Uterus (tissue), 4 donors: ENCODE measurements around the gene MTHFD2. TPM values are rescaled to one million over a fixed set of nuclear protein-coding genes. Genes with fewer than 3 reads are reported as not detected.

Source experiments
- DNase-seq, 2 donors: peaks; one replicate each; pipeline ENCODE4 v3.0.0-alpha.2; 2019 to 2020
- H3K27ac ChIP-seq, 2 donors: fragments of 200-600 bp; sonication (generic); 1 replicate in 1 of 2; 2 replicates in 1 of 2; pipeline ENCODE4 v1.5.1; 2016 to 2018
- H3K27me3 ChIP-seq, 2 donors: fragments of 200-600 bp; sonication (generic); one replicate each; pipeline ENCODE4 v1.5.1; 2018 to 2019; ENCODE audit warnings: control low read depth in 1 of 2
- H3K36me3 ChIP-seq, 2 donors: fragments of 200-600 bp; sonication (generic); one replicate each; pipeline ENCODE4 v1.5.1; 2019; ENCODE audit warnings: control low read depth in 1 of 2
- H3K4me1 ChIP-seq, 2 donors: fragments of 200-600 bp; sonication (generic); one replicate each; pipeline ENCODE4 v1.5.1; 2018 to 2019; ENCODE audit warnings: control low read depth in 1 of 2
- H3K4me3 ChIP-seq, 2 donors: fragments of 200-600 bp; sonication (generic); 1 replicate in 1 of 2; 2 replicates in 1 of 2; pipeline ENCODE4 v1.5.1; 2018 to 2019; ENCODE audit warnings: mild to moderate bottlenecking in 1 of 2
- H3K9me3 ChIP-seq, 2 donors: fragments of 200-600 bp; sonication (generic); one replicate each; pipeline ENCODE4 v1.5.1; 2019; ENCODE audit warnings: control low read depth in 1 of 2
- CTCF ChIP-seq, 4 experiments: fragments of 200-600 bp in 2 of 4; fragments of 450-650 bp in 2 of 4; sonication (generic) in 2 of 4; IDR thresholded peaks; one replicate each; pipeline ENCODE4 v1.5.1; 2016 to 2019; ENCODE audit warnings: antibody characterized with exemption in 4 of 4, mild to moderate bottlenecking in 2 of 4, moderate library complexity in 1 of 4
- POLR2A ChIP-seq, 2 donors: fragments of 450-650 bp; IDR thresholded peaks; one replicate each; pipeline ENCODE4 v1.6.1; 2016; ENCODE audit warnings: antibody characterized with exemption in 2 of 2, mild to moderate bottlenecking in 1 of 2, moderate library complexity in 1 of 2
- intact Hi-C: fragments of 100-400 bp; cut with DNase I; formaldehyde crosslinking; loops from one replicate; pipeline ENCODE4 v1.15.1; 2023; ENCODE audit warnings: low total_unique reads
- total RNA-seq, 4 donors: library from RNA; depleted of rRNA in 3 of 4; stranded (reverse); fragments of >200 nt in 3 of 4; gene quantifications; one replicate each; pipeline versions ENCODE4 v1.1.0 to v1.2.4, GENCODE V29; 2014 to 2023
- donor health status: DM: yes; HTN: yes; CAD: no.

The MTHFD2 gene
- total RNA-seq, 4 donors from 2014 or later, result 32.0 to 55.5 (median 42.3) TPM

- TF ChIP-seq CTCF (IDR thresholded peaks at IDR 0.05) (no peak), POLR2A (IDR thresholded peaks at IDR 0.05) (no peak)
- Histone ChIP-seq H3K27me3 (no peaks in the 10 kb centered on the region), H3K36me3 (no peaks in the 10 kb centered on the region), H3K9me3 (no peaks in the 10 kb centered on the region), H3K27ac (no peak overlapping the region), H3K4me3 (no peak overlapping the region), H3K4me1 (no peaks in the 10 kb centered on the region)
- no peak for DNase-seq
- intact Hi-C loops, result no loop called here
Observed at GRCh38 chr2:74194799-74195198, 3.6 kb upstream of the MTHFD2 start.

- DNase-seq, result no peak
- H3K27me3 ChIP-seq, result no peaks in the 10 kb centered on the region
- TF ChIP-seq POLR2A (IDR thresholded peaks at IDR 0.05), result no peak
- TF ChIP-seq CTCF (IDR thresholded peaks at IDR 0.05), result no peak
- no peak overlapping the region for H3K27ac ChIP-seq
- no peaks in the 10 kb centered on the region for H3K36me3 ChIP-seq
- no peaks in the 10 kb centered on the region for H3K9me3 ChIP-seq
- intact Hi-C loops, result no loop called here
- no peak overlapping the region for H3K4me3 ChIP-seq
- no peaks in the 10 kb centered on the region for H3K4me1 ChIP-seq
Observed at GRCh38 chr2:74197049-74197448, 1.4 kb upstream of the MTHFD2 start.

DNA sequence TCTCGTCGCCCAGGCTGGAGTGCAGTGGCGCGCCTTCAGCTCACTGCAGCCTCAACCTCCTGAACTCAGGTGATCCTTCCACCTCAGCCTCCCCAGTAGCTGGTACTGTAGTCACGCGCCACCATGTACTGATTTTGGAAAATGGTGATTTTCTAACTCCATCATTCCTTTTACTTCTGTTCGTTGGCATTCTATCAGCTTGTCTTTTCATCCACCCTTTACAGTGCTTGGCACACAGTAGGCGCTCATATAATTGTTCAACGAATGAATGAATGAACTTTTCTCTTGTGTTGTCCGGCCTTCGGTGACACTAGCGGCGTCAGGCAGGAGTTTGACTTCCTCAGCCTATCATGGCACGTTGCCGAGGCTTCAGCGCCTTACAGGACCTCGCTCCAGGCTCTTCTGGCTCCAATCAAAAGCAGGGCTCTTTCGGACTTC is 373 bp upstream of the MTHFD2 start:
- H3K4me1 ChIP-seq, result peaks cover 0 to 5% of the 10 kb centered on the region in 2 donors
- H3K4me3 ChIP-seq, result peak overlapping the region; percentile 58 to 64
- peak overlapping the region; percentile 88 to 91 for H3K27ac ChIP-seq
- intact Hi-C loops, result no loop called here
- DNase-seq, result no peak
- no peaks in the 10 kb centered on the region for H3K27me3 ChIP-seq
- no peaks in the 10 kb centered on the region for H3K9me3 ChIP-seq
- H3K36me3 ChIP-seq, result no peaks in the 10 kb centered on the region
- TF ChIP-seq POLR2A (IDR thresholded peaks at IDR 0.05) (no peak), CTCF (IDR thresholded peaks at IDR 0.05) (no peak)

- intact Hi-C loops, result no loop called here
- DNase-seq, result no peak
- Histone ChIP-seq H3K4me3 (peak overlapping the region; percentile 58 to 64), H3K27ac (peak overlapping the region; percentile 88 to 91), H3K36me3 (no peaks in the 10 kb centered on the region), H3K9me3 (no peaks in the 10 kb centered on the region), H3K27me3 (no peaks in the 10 kb centered on the region), H3K4me1 (peaks cover 0 to 7% of the 10 kb centered on the region in 2 donors)
- TF ChIP-seq POLR2A (IDR thresholded peaks at IDR 0.05) (no peak), CTCF (IDR thresholded peaks at IDR 0.05) (no peak)
Observed at GRCh38 chr2:74199275-74199701, 873 bp downstream of the MTHFD2 start.

DNA sequence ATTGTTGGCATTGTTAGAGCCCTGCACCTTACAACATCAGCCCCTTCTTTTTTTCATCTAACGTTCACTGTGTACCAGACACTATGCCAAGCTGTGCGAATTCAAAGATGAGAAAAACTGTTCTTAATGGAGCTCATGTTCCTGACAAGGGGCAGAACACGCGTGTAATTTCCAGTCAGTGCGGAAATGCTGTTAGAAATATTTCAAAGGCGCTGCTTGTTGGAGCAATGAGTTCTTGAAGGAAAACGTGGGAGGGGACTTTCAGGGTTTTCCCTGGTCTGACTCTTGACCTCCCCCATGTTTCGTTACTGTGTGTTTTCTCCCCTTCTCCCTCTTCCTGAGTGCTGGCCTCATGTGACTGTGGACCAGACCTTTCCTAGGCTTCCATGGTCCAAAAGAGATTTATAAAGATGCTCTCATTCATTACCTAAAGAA is 1.5 kb downstream of the MTHFD2 start:
- H3K9me3 ChIP-seq, result no peaks in the 10 kb centered on the region

More for the DNA sequence above, 1.5 kb downstream of the MTHFD2 start:
- no peak for DNase-seq
- TF ChIP-seq CTCF (IDR thresholded peaks at IDR 0.05), result no peak
- H3K4me1 ChIP-seq, result peaks cover 0 to 7% of the 10 kb centered on the region in 2 donors
- H3K4me3 ChIP-seq, result peak overlapping the region; percentile 58 to 64
- no peaks in the 10 kb centered on the region for H3K36me3 ChIP-seq
- H3K27me3 ChIP-seq, result no peaks in the 10 kb centered on the region
- intact Hi-C loops, result no loop called here
- H3K27ac ChIP-seq, result peak overlapping the region; percentile 88 to 91
